Astrocyte (in vitro differentiated cells and primary cell): ENCODE results near the gene ABCA4. TPM values are rescaled to one million over a fixed set of nuclear protein-coding genes. Genes with fewer than 3 reads are reported as not detected.

Source experiments
- DNase-seq: peaks from one replicate; pipeline ENCODE4 v3.0.0-alpha.2; 2010; ENCODE audit warnings: low read depth
- FAIRE-seq: peaks from 2 replicates; lab custom pipeline; 2011; peaks lifted over from hg19 to GRCh38; lab: Jason Lieb, UNC
- H2AFZ ChIP-seq: 2 replicates; pipeline ENCODE4 v1.6.0; 2012; ENCODE audit warnings: low read depth, low read length, inconsistent platforms
- H3K27ac ChIP-seq: 2 replicates; pipeline ENCODE4 v1.5.1; 2011; ENCODE audit warnings: low read depth, low read length, inconsistent platforms
- H3K27me3 ChIP-seq: 2 replicates; pipeline ENCODE4 v1.6.0; 2011; ENCODE audit warnings: low read length, inconsistent platforms; ENCODE audit not compliant: insufficient read depth
- H3K36me3 ChIP-seq: 2 replicates; pipeline ENCODE4 v1.5.1; 2011; ENCODE audit warnings: low read length, inconsistent platforms; ENCODE audit not compliant: insufficient read depth
- H3K4me1 ChIP-seq: 2 replicates; pipeline ENCODE4 v1.5.1; 2011; ENCODE audit warnings: low read length, inconsistent platforms; ENCODE audit not compliant: insufficient read depth
- H3K4me2 ChIP-seq: 2 replicates; pipeline ENCODE4 v1.6.0; 2012; ENCODE audit warnings: low read length, inconsistent platforms
- H3K4me3 ChIP-seq: 2 replicates; pipeline ENCODE4 v1.5.1; 2011; ENCODE audit warnings: low read depth, mild to moderate bottlenecking, low read length, inconsistent platforms; ENCODE audit not compliant: insufficient read depth
- H3K79me2 ChIP-seq: 2 replicates; pipeline ENCODE4 v1.6.0; 2012; ENCODE audit warnings: mild to moderate bottlenecking, low read length, inconsistent platforms; ENCODE audit not compliant: insufficient read depth
- H3K9ac ChIP-seq: 2 replicates; pipeline ENCODE4 v1.6.0; 2012; ENCODE audit warnings: mild to moderate bottlenecking, low read length, inconsistent platforms
- H3K9me3 ChIP-seq: 2 replicates; pipeline ENCODE4 v1.5.1; 2012; ENCODE audit warnings: low read depth, mild to moderate bottlenecking, low read length, inconsistent platforms; ENCODE audit not compliant: insufficient read depth
- H4K20me1 ChIP-seq: 2 replicates; pipeline ENCODE4 v1.6.0; 2012; ENCODE audit warnings: low read length, inconsistent platforms; ENCODE audit not compliant: insufficient read depth
- H3K27ac Mint-ChIP-seq: one replicate; pipeline ENCODE4 v1.8.0; 2021; ENCODE audit warnings: mild to moderate bottlenecking, mixed read lengths; ENCODE audit not compliant: unreplicated experiment
- H3K27me3 Mint-ChIP-seq: one replicate; pipeline ENCODE4 v1.8.0; 2021; ENCODE audit warnings: low read depth, mixed read lengths; ENCODE audit not compliant: unreplicated experiment
- H3K36me3 Mint-ChIP-seq: one replicate; pipeline ENCODE4 v1.8.0; 2021; ENCODE audit warnings: low read depth, mixed read lengths; ENCODE audit not compliant: unreplicated experiment
- H3K4me1 Mint-ChIP-seq: one replicate; pipeline ENCODE4 v1.8.0; 2021; ENCODE audit warnings: low read depth, mixed read lengths; ENCODE audit not compliant: unreplicated experiment
- H3K4me3 Mint-ChIP-seq: one replicate; pipeline ENCODE4 v1.8.0; 2021; ENCODE audit warnings: mild to moderate bottlenecking, moderate library complexity, mixed read lengths; ENCODE audit not compliant: unreplicated experiment
- H3K9me3 Mint-ChIP-seq: one replicate; pipeline ENCODE4 v1.8.0; 2021; ENCODE audit warnings: mild to moderate bottlenecking, mixed read lengths; ENCODE audit not compliant: unreplicated experiment
- CTCF ChIP-seq: IDR thresholded peaks from 2 replicates; pipeline ENCODE4 v1.5.1; 2011; ENCODE audit warnings: low read depth, mild to moderate bottlenecking, inconsistent platforms, low read length, moderate library complexity; ENCODE audit not compliant: insufficient read depth
- EZH2 ChIP-seq: IDR thresholded peaks from 2 replicates; pipeline ENCODE4 v1.6.1; 2012; ENCODE audit warnings: mild to moderate bottlenecking, low read length, inconsistent platforms; ENCODE audit not compliant: insufficient read depth
- total RNA-seq: library from RNA; stranded (reverse); gene quantifications from 2 replicates; pipeline ENCODE4 v1.2.1, GENCODE V29; 2021

Gene ABCA4
- total RNA-seq, 1 donor from 2014 or later, result 0.20 TPM

- H3K4me2 ChIP-seq, result no peak overlapping the region
- no peaks in the 10 kb centered on the region for H3K27me3 Mint-ChIP-seq
- no peaks in the 10 kb centered on the region for H3K79me2 ChIP-seq
- peaks cover 30% of the 10 kb centered on the region for H3K4me1 Mint-ChIP-seq
- no peak for FAIRE-seq
- H3K9me3 Mint-ChIP-seq, result no peaks in the 10 kb centered on the region
- H3K27ac Mint-ChIP-seq, result no peak overlapping the region
- no peaks in the 10 kb centered on the region for H3K9me3 ChIP-seq
- peaks cover 18% of the 10 kb centered on the region for H3K4me1 ChIP-seq
- no peaks in the 10 kb centered on the region for H3K36me3 ChIP-seq
- no peak overlapping the region for H3K4me3 ChIP-seq
- H3K9ac ChIP-seq, result no peak overlapping the region
- H3K4me3 Mint-ChIP-seq, result no peak overlapping the region
- H2AFZ ChIP-seq, result no peak overlapping the region
- no peaks in the 10 kb centered on the region for H3K27me3 ChIP-seq
- H3K27ac ChIP-seq, result no peak overlapping the region
- H3K36me3 Mint-ChIP-seq, result no peaks in the 10 kb centered on the region
- H4K20me1 ChIP-seq, result no peaks in the 10 kb centered on the region
- DNase-seq, result no peak
- TF ChIP-seq CTCF (no peak), EZH2 (no peak)
These were observed 155.1 kb downstream of the ABCA4 start for GRCh38 chr1:93965888-93966287.

- Histone ChIP-seq H3K9me3 (no peaks in the 10 kb centered on the region), H3K79me2 (no peaks in the 10 kb centered on the region), H3K27ac (no peak overlapping the region), H3K4me2 (peak overlapping the region; percentile 34), H2AFZ (no peak overlapping the region), H3K9ac (no peak overlapping the region), H3K4me1 (peaks cover 18% of the 10 kb centered on the region), H3K36me3 (no peaks in the 10 kb centered on the region), H4K20me1 (no peaks in the 10 kb centered on the region), H3K4me3 (no peak overlapping the region), H3K27me3 (no peaks in the 10 kb centered on the region)
- TF ChIP-seq CTCF (no peak), EZH2 (no peak)
- FAIRE-seq (no peak), DNase-seq (no peak)
- peak overlapping the region; percentile 48 for H3K27ac Mint-ChIP-seq
- H3K9me3 Mint-ChIP-seq, result no peaks in the 10 kb centered on the region
- no peak overlapping the region for H3K4me3 Mint-ChIP-seq
- H3K4me1 Mint-ChIP-seq, result peaks cover 34% of the 10 kb centered on the region
- no peaks in the 10 kb centered on the region for H3K36me3 Mint-ChIP-seq
- H3K27me3 Mint-ChIP-seq, result no peaks in the 10 kb centered on the region
These were observed 155.7 kb downstream of the ABCA4 start for GRCh38 chr1:93965256-93965655.

- Histone ChIP-seq H3K27ac (no peak overlapping the region), H3K9ac (no peak overlapping the region), H3K4me2 (peak overlapping the region; percentile 34), H3K79me2 (no peaks in the 10 kb centered on the region), H2AFZ (no peak overlapping the region), H3K36me3 (no peaks in the 10 kb centered on the region), H3K4me3 (no peak overlapping the region), H3K4me1 (peaks cover 18% of the 10 kb centered on the region), H4K20me1 (no peaks in the 10 kb centered on the region), H3K9me3 (no peaks in the 10 kb centered on the region), H3K27me3 (no peaks in the 10 kb centered on the region)
- TF ChIP-seq CTCF (no peak), EZH2 (no peak)
- FAIRE-seq (no peak), DNase-seq (peak; percentile 92)
- Mint-ChIP-seq H3K4me3 (no peak overlapping the region), H3K9me3 (no peaks in the 10 kb centered on the region), H3K4me1 (peaks cover 34% of the 10 kb centered on the region), H3K27ac (peak overlapping the region; percentile 48), H3K36me3 (no peaks in the 10 kb centered on the region), H3K27me3 (no peaks in the 10 kb centered on the region)
These were observed 156.2 kb downstream of the ABCA4 start for GRCh38 chr1:93964777-93965200.
